HG03103 (cell line): ENCODE measurements around the gene P2RX4.
A peak's percentile ranks its signal among the peaks of the same experiment; 100 is the strongest.
"Not testable (repeated sequence)": the region's sequence is repeated elsewhere in the genome, so short reads cannot be mapped to it uniquely, and the experiment has no call there.

Experiments
- ATAC-seq: cut with Tn5 transposase; IDR thresholded peaks from one replicate; pipeline ENCODE4 v1.9.1; 2021; ENCODE audit warnings: low read depth; ENCODE audit not compliant: unreplicated experiment

Gene P2RX4, protein sequence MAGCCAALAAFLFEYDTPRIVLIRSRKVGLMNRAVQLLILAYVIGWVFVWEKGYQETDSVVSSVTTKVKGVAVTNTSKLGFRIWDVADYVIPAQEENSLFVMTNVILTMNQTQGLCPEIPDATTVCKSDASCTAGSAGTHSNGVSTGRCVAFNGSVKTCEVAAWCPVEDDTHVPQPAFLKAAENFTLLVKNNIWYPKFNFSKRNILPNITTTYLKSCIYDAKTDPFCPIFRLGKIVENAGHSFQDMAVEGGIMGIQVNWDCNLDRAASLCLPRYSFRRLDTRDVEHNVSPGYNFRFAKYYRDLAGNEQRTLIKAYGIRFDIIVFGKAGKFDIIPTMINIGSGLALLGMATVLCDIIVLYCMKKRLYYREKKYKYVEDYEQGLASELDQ

DNA sequence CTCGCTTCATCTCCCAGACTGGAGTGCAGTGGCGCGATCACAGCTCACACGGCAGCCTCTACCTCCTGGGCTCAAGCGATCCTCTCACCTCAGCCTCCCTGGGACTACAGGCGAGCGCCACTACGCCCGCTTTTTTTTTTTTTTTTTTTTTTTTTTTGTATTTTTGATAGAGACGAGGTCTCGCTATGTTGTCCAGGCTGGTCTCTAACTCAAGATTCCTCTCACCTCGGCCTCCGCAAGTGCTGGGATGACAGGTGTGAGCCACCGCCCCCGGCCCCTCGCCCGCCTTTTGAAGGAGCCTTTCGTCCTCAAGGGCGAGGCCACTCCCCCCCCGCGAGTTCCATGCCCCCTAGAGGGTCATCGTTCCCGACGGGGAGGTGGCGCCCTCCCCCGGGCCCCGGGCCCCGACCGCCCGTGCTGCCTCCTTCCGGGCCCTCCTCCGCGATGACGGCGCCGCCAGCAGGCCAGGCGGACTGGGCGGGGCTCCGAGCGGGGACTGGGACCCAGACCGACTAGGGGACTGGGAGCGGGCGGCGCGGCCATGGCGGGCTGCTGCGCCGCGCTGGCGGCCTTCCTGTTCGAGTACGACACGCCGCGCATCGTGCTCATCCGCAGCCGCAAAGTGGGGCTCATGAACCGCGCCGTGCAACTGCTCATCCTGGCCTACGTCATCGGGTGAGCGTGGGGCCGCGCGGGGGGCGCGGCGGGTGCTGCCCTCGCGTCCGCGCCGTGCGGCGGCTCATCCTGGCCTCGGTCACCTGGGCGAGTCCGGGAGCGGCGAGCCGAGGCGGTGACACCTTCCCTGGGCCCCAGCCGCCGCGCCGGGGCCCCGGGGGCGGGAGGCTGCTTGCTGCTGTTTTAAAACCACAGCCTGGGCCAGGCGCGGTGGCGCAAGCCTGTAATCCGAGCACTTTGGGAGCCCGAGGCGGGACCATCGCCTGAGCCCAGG lies at the start of gene P2RX4:
Gene P2RX4, plus strand, starts transcription at position 506 of the 949 bp plus-strand sequence. Its CDS starts 36 bp downstream, at position 542.
- peak; percentile 73 for ATAC-seq

DNA sequence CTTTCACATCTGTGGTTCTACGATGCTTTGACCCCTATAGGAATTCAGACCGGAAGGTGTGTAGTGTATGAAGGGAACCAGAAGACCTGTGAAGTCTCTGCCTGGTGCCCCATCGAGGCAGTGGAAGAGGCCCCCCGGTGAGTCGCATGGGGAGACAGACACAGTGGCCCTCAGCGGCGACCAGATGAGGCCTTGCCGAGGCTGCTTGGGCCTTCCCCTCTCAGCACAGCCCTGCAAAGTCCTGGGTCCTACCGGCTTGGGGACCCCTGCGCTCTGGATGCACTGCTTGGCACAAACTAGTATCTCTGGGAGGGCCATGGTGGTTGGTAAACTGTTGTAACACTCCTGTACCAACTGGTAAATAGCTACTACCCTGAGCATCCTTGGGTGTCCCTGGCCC lies 47.5 kb upstream of the P2RX4 start:
- no peak for ATAC-seq

DNA sequence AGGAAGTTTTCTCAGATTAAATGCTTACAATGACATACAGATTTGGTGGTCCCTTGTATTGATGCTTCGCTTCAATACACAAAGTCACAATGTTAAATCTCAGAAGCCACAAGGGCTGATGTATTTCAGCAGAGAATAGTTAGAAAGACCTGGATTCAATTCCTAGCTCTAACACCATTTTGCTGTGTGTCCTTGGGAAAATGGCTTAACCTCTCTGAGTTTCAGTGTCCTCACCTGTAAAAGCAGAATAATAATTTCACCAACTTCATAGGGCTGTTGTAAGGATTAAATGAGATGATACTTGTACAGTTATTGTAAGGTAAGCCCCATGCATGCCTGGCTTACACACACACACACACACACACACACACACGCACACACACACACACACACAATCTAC lies 46.9 kb upstream of the P2RX4 start:
- no peak for ATAC-seq

GRCh38 chr12:121164839-121165238 lies 45.1 kb upstream of the P2RX4 start:
- ATAC-seq = not testable (repeated sequence)

DNA sequence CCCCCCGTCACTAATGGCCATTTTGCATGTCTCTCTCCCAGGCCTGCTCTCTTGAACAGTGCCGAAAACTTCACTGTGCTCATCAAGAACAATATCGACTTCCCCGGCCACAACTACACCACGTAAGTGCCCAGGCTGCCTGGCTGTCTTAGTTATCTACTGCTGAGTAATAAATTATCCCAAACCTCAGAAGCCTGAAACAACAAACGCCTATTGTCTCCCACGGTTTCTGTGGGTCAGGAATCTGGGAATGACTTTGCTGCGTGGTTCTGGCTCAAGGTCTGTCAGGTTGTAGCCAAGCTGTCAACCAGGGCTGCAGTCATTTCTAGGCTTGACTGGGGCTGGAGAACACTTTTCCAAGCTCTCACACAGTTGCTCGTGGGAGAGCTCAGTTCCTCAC lies 44.6 kb upstream of the P2RX4 start:
- no peak for ATAC-seq

GRCh38 chr12:121166356-121166755 lies 43.6 kb upstream of the P2RX4 start:
- ATAC-seq = no peak

DNA sequence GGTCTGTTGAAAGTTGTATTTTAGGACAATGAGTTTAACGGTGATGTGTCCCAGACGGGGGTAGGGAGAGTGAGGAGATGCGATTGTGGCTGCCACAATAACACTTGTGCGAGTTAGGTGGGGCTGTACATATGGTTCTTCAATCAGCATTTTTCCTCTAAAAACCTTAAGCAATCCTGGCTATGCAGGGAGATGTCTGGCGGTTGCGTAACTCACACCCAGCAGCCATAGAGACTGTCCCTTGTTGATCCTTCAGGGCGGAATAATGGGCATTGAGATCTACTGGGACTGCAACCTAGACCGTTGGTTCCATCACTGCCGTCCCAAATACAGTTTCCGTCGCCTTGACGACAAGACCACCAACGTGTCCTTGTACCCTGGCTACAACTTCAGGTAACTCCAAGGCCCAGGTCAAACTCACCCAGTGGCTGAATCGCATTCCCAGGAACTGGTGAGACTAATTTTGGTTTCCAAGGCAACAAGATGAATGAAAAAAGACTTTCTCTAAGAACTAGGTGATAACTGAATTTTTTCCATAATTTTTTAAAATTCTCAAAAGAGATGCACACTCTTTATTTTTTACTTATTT lies 42.6 kb upstream of the P2RX4 start:
- no peak for ATAC-seq

DNA sequence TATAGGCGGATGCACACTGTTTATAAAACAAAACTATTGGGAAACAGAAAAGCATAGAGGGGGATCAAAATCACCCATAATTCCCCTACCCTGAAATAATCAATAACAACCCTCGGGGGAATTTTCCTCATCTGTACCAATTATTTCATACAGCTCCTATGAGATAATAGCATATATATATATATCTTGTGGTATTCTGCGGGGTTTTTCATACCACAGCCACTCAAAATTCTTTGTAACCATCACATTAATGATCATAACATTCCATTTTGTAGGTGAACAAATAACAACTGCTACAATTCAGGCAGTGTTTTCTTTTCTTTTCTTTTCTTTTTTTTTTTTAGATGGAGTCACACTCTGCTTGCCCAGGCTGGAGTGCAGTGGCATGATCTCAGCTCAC lies 42.0 kb upstream of the P2RX4 start:
- ATAC-seq = no peak

GRCh38 chr12:121170151-121170550 lies 39.8 kb upstream of the P2RX4 start:
- no peak for ATAC-seq

GRCh38 chr12:121170611-121171260 lies 39.2 kb upstream of the P2RX4 start:
- ATAC-seq = no peak

- ATAC-seq = no peak
Measured at GRCh38 chr12:121172145-121172544, 37.8 kb upstream of the P2RX4 start.

DNA sequence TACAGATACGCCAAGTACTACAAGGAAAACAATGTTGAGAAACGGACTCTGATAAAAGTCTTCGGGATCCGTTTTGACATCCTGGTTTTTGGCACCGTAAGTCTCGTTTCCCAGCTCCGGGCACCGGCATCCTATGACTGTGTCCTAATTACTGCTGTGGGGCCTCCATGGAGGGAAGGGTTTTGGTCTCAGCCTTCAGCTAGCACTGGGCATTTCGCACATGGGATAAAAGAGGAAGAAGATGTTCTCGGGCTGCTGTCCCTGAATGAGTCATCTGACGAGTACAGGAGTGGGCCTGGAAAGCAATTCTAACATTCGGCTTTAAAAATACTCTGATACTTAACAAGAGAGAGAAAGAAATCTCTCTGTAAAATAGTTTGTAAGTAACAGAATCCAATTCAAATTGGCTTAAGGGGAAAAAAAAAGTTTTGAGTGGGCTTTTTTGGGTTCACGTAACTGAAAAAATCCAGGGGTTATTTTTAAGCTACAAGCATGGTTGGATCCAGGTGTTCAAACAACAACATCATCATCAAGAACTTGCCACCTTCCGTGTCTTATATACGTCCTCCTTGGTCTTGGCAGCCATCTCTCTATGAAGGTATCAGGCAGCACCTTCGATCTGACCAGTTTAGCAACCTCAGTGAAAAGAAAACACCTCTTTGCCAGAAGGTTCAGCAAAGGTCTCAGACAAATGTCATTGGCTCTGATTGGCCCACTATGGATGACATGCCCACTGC lies 34.4 kb upstream of the P2RX4 start:
- no peak for ATAC-seq

DNA sequence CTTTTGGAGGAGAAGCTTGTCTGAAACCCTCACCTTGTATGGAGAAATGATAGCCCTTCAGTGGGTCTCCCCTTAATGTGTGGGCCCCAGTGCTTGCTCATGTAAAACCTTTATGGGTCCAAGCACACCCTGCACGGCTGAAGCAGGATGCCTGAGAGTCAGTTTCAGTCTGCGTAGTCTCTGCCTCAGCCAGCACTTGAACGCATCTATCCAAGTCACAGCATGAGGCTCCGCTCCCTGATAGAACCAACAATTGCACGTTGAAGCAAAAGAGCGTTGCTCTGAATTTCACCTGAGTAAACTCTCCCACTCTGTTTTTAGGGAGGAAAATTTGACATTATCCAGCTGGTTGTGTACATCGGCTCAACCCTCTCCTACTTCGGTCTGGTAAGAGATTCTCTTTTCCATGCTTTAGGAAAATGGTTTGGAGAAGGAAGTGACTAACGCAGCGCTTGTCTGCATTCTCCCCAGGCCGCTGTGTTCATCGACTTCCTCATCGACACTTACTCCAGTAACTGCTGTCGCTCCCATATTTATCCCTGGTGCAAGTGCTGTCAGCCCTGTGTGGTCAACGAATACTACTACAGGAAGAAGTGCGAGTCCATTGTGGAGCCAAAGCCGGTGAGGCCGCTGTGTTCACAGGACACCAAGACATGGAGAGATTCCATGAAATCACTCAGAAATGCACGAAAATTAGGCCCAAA lies 33.0 kb upstream of the P2RX4 start:
- no peak for ATAC-seq

GRCh38 chr12:121181181-121181580 lies 28.7 kb upstream of the P2RX4 start:
- ATAC-seq = no peak

GRCh38 chr12:121182222-121182893 lies 27.6 kb upstream of the P2RX4 start:
- ATAC-seq = no peak

DNA sequence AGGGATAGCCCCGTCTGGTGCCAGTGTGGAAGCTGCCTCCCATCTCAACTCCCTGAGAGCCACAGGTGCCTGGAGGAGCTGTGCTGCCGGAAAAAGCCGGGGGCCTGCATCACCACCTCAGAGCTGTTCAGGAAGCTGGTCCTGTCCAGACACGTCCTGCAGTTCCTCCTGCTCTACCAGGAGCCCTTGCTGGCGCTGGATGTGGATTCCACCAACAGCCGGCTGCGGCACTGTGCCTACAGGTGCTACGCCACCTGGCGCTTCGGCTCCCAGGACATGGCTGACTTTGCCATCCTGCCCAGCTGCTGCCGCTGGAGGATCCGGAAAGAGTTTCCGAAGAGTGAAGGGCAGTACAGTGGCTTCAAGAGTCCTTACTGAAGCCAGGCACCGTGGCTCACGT lies 25.5 kb upstream of the P2RX4 start:
- ATAC-seq = no peak

DNA sequence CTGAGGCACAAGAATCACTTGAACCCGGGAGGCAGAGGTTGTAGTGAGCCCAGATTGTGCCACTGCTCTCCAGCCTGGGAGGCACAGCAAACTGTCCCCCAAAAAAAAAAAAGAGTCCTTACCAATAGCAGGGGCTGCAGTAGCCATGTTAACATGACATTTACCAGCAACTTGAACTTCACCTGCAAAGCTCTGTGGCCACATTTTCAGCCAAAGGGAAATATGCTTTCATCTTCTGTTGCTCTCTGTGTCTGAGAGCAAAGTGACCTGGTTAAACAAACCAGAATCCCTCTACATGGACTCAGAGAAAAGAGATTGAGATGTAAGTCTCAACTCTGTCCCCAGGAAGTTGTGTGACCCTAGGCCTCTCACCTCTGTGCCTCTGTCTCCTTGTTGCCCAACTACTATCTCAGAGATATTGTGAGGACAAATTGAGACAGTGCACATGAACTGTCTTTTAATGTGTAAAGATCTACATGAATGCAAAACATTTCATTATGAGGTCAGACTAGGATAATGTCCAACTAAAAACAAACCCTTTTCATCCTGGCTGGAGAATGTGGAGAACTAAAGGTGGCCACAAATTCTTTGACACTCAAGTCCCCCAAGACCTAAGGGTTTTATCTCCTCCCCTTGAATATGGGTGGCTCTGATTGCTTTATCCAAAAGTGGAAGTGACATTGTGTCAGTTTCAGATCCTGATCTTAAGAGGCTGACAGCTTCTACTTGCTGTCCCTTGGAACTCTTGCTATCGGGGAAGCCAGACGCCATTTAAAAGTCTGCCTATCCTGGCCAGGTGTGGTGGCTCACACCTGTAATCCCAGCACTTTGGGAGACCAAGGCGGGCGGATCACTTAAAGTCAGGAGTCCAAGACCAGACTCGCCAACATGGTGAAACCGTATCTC lies 24.7 kb upstream of the P2RX4 start:
- ATAC-seq = no peak

DNA sequence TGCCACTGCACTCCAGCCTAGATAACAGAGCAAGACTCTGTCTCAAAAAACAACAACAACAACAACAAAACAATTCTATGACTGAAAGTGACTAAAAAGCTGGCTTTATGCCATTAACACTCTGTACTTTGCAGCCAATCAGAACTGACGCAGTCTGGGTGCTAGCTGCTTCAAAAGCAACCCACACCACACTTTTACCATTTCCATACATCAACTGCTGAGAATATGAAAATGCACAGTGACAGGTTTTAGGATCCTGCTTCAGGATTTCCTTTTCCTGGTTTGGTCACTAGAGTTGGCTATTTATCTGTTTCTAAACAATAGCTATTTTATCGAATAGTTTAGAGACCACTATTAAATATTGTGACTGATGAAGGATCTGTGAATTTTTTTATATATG lies 23.1 kb upstream of the P2RX4 start:
- ATAC-seq = no peak
